Kidney epithelial cell (primary cell): ENCODE measurements around the gene RRM2. TPM values are rescaled to one million over a fixed set of nuclear protein-coding genes. Genes with fewer than 3 reads are reported as not detected.
"Not testable (repeated sequence)": the region's sequence is repeated elsewhere in the genome, so short reads cannot be mapped to it uniquely, and the experiment has no call there.

ENCODE experiments used
- DNase-seq: peaks from one replicate; pipeline ENCODE4 v3.0.0-alpha.2; 2010; ENCODE audit warnings: low read depth
- H3K27me3 ChIP-seq: 2 replicates; pipeline ENCODE4 v1.6.0; 2011; ENCODE audit warnings: low read length; ENCODE audit not compliant: control insufficient read depth, insufficient read depth
- H3K36me3 ChIP-seq: 2 replicates; pipeline ENCODE4 v1.5.1; 2011; ENCODE audit warnings: low read length; ENCODE audit not compliant: control insufficient read depth, insufficient read depth
- H3K4me3 ChIP-seq: 2 replicates; pipeline ENCODE4 v1.5.1; 2011; ENCODE audit warnings: low read depth, mild to moderate bottlenecking, control low read depth, low read length
- total RNA-seq: library from RNA; depleted of rRNA; stranded (reverse); fragments of >200 nt; gene quantifications from 2 replicates; pipeline ENCODE4 v1.2.3, GENCODE V29; 2015
- TF ChIP-seq, protein P1 (sequence below): IDR thresholded peaks from 2 replicates; pipeline ENCODE4 v1.5.1; 2011; ENCODE audit warnings: mild to moderate bottlenecking, moderate library complexity, low read length, control low read depth, inconsistent platforms; ENCODE audit not compliant: insufficient read depth, poor library complexity, severe bottlenecking

Gene RRM2
- total RNA-seq, 1 donor from 2014 or later, result 8.7 TPM

GRCh38 chr2:10141736-10142639 lies 19.4 kb downstream of the RRM2 start:
- DNase-seq, result no peak
- TF ChIP-seq, protein P1, sequence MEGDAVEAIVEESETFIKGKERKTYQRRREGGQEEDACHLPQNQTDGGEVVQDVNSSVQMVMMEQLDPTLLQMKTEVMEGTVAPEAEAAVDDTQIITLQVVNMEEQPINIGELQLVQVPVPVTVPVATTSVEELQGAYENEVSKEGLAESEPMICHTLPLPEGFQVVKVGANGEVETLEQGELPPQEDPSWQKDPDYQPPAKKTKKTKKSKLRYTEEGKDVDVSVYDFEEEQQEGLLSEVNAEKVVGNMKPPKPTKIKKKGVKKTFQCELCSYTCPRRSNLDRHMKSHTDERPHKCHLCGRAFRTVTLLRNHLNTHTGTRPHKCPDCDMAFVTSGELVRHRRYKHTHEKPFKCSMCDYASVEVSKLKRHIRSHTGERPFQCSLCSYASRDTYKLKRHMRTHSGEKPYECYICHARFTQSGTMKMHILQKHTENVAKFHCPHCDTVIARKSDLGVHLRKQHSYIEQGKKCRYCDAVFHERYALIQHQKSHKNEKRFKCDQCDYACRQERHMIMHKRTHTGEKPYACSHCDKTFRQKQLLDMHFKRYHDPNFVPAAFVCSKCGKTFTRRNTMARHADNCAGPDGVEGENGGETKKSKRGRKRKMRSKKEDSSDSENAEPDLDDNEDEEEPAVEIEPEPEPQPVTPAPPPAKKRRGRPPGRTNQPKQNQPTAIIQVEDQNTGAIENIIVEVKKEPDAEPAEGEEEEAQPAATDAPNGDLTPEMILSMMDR, result peak; percentile 70
- no peak overlapping the region for H3K4me3 ChIP-seq
- no peaks in the 10 kb centered on the region for H3K36me3 ChIP-seq
- no peaks in the 10 kb centered on the region for H3K27me3 ChIP-seq

DNA sequence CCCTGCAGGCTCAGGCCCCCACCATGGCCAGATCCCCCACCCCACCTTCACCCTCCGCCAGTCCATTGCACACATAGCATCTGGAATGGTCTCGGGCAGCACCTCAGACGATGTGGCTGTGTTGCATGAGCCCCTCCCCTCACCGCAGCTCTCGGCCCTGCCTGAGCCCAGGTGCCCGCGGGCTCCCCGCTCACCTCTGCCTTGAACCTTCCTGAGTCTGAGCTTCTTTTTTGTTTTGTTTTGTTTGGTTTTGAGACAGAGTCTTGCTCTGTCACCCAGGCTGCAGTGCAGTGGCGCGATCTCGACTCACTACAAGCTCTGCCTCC lies 20.1 kb downstream of the RRM2 start:
- Histone ChIP-seq H3K4me3 (no peak overlapping the region), H3K36me3 (no peaks in the 10 kb centered on the region), H3K27me3 (no peaks in the 10 kb centered on the region)
- TF ChIP-seq, protein P1, result no peak
- DNase-seq, result no peak

DNA sequence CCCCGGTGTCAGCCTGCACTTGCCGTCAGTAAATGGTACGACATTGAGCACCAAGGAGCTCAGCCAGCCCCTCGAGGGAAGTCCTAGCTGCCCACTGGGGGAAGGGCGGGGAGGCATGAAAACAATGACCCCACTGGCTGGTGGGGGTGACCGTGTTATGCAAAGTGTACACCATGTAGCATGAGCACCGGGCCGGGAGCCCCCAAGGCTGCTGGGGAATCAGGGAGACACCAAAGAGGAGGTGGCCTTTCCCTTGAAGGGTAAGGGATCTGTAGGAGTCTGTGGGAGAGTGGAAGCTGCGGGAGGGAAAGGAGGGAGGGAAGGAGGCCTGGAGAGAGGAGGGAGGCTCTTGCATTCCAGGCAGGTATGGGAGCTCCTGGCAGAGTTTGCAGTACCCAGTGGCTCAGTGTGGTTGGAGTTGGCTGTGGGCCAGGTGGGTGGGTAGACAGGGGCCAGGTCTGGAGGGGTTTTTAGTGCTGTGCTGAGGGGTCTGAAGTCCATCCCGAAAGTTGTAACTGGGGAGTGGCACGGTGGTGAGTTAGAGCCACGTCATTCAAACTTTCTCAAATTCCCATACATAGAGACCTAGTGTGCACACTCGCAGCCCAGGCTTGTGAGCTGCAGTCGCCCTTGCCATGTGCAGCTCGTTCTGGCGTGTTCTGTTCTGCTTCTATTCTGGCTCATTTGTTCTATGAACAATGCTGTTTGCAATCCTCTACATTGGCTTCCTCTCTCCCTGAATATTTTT lies 22.4 kb downstream of the RRM2 start:
- DNase-seq, result no peak
- TF ChIP-seq, protein P1, result no peak
- Histone ChIP-seq H3K27me3 (no peaks in the 10 kb centered on the region), H3K4me3 (no peak overlapping the region), H3K36me3 (no peaks in the 10 kb centered on the region)

- Histone ChIP-seq H3K4me3 (no peak overlapping the region), H3K36me3 (no peaks in the 10 kb centered on the region), H3K27me3 (no peaks in the 10 kb centered on the region)
- DNase-seq, result no peak
- TF ChIP-seq, protein P1, result no peak
Measured at GRCh38 chr2:10145519-10146357, 23.2 kb downstream of the RRM2 start.

GRCh38 chr2:10146366-10147005 lies 23.9 kb downstream of the RRM2 start:
- no peak overlapping the region for H3K4me3 ChIP-seq
- no peaks in the 10 kb centered on the region for H3K36me3 ChIP-seq
- DNase-seq, result no peak
- H3K27me3 ChIP-seq, result no peaks in the 10 kb centered on the region
- TF ChIP-seq, protein P1, result no peak

DNA sequence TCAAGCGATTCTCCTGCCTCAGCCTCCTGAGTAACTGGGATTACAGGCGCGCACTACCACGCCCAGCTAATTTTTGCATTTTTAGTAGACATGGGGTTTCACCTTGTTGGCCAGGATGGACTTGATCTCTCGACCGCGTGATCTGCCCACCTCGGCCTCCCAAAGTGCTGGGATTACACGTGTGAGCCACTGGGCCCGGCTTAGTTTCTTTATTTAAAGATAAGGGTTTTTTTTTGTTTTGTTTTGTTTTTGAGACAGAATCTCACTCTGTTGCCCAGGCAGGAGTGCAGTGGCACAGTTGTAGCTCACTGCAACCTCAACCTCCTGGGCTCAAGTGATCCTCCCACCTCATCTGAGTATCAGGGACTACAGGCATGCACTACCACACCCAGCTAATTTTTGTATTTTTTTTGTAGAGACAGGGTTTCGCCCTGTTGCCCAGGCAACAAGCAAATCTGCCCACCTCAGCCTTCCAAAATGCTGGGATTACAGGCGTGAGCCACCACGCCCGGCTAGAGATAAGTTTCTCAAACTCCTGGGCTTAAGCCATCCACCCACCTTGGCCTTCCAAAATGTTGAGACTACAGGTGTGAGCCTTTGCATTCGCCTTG lies 24.6 kb downstream of the RRM2 start:
- not testable (repeated sequence) for DNase-seq, H3K27me3 ChIP-seq, H3K36me3 ChIP-seq, H3K4me3 ChIP-seq
